MCF 10A (cell line): ENCODE measurements around the gene EGFL7. TPM values are rescaled to one million over a fixed set of nuclear protein-coding genes. Genes with fewer than 3 reads are reported as not detected.

Experiments
- BruUV-seq: library from RNA; stranded (reverse); fragments of 400-500 nt; replicated peaks from 2 replicates; lab custom pipeline; 2021; lab: Mats Ljungman, UMichigan
- CTCF ChIA-PET: fragments of 300-600 bp; sonication (Branson Sonifier 250); formaldehyde crosslinking; extraction: SDS; loops from one replicate; lab custom pipeline; 2021; ENCODE audit warnings: antibody characterized with exemption, inconsistent platforms; lab: Yijun Ruan, JAX
- POLR2A ChIA-PET: fragments of 300-600, 350-650 bp; sonication (Branson Sonifier 250); formaldehyde crosslinking; extraction: SDS; loops from one replicate; lab custom pipeline; 2020; ENCODE audit warnings: antibody characterized with exemption, inconsistent platforms; lab: Yijun Ruan, JAX
- DNase-seq: peaks from one replicate; pipeline ENCODE4 v3.0.0-alpha.2; 2018; ENCODE audit not compliant: unreplicated experiment
- H3K27ac Mint-ChIP-seq: one replicate; pipeline ENCODE4 v1.8.0; 2022; ENCODE audit warnings: mild to moderate bottlenecking, low read depth, mixed read lengths; ENCODE audit not compliant: unreplicated experiment
- H3K27me3 Mint-ChIP-seq: one replicate; pipeline ENCODE4 v1.8.0; 2022; ENCODE audit warnings: mixed read lengths; ENCODE audit not compliant: insufficient read depth, unreplicated experiment
- H3K36me3 Mint-ChIP-seq: one replicate; pipeline ENCODE4 v1.8.0; 2022; ENCODE audit warnings: mild to moderate bottlenecking, moderate library complexity, mixed read lengths; ENCODE audit not compliant: insufficient read depth, unreplicated experiment
- H3K4me1 Mint-ChIP-seq: one replicate; pipeline ENCODE4 v1.8.0; 2022; ENCODE audit warnings: mixed read lengths; ENCODE audit not compliant: insufficient read depth, unreplicated experiment
- H3K4me3 Mint-ChIP-seq: one replicate; pipeline ENCODE4 v1.8.0; 2022; ENCODE audit warnings: mild to moderate bottlenecking, moderate library complexity, mixed read lengths; ENCODE audit not compliant: unreplicated experiment
- H3K9me3 Mint-ChIP-seq: one replicate; pipeline ENCODE4 v1.8.0; 2022; ENCODE audit warnings: mixed read lengths; ENCODE audit not compliant: unreplicated experiment
- intact Hi-C: fragments of 100-400 bp; cut with micrococcal nuclease; formaldehyde crosslinking; loops from 2 replicates; pipeline ENCODE4 v1.14.1; 2022
- total RNA-seq: library from RNA; stranded (reverse); gene quantifications from 2 replicates; pipeline ENCODE4 v1.2.3, GENCODE V29; 2022
- TF ChIP-seq, protein P1 (sequence below): fragments of 200-600 bp; IDR thresholded peaks from one replicate; pipeline ENCODE4 v1.8.0; 2022; ENCODE audit warnings: antibody characterized with exemption, mild to moderate bottlenecking; ENCODE audit not compliant: unreplicated experiment

The EGFL7 gene
- total RNA-seq, 1 experiment from 2014 or later, result 3.9 TPM

DNA sequence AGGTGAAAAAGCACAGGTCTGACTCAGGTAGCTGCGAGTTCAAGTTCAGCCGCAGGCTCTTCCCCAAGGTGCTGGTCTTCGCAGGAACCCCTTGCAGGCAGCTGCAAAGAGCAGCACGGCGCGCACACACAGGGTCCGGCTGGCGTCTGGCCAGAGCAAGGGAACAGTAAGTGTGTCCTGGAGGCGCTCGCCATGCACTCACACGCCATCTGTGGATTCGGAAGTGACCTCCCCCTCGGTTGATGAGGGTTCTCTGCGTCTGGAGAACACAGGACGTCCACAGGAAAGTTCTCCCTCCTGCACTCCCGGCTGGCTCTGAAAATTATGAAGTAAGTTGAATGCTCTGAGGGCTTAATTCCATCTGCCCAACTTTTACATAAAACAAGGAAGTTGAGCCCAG lies 14.0 kb upstream of the EGFL7 start:
- intact Hi-C loops, result no loop called here
- CTCF ChIA-PET, result no interaction called here
- no peak overlapping the region for H3K27ac Mint-ChIP-seq

DNA sequence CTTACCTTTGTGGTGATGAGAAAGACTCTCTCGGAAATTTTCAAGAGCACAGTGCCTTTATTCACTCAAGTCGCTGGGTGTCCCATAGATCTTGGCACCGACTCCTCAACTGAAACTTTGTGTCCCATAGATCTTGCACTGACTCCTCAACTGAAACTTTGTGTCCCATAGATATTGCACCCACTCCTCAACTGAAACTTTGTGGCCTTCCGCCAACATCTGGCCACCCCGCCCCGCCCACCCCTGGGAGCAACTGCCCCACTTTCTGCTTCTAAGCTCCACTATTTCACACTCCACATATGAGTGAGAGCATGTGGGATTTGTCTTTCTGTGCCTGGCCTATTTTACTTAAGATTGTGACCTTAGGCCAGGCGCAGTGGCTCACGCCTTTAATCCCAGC lies 12.7 kb upstream of the EGFL7 start:
- intact Hi-C loops, result no loop called here
- no TSS peak for BruUV-seq
- ChIA-PET POLR2A (no interaction called here), CTCF (no interaction called here)
- H3K4me1 Mint-ChIP-seq, result no peaks in the 10 kb centered on the region
- H3K36me3 Mint-ChIP-seq, result no peaks in the 10 kb centered on the region
- TF ChIP-seq, protein P1, sequence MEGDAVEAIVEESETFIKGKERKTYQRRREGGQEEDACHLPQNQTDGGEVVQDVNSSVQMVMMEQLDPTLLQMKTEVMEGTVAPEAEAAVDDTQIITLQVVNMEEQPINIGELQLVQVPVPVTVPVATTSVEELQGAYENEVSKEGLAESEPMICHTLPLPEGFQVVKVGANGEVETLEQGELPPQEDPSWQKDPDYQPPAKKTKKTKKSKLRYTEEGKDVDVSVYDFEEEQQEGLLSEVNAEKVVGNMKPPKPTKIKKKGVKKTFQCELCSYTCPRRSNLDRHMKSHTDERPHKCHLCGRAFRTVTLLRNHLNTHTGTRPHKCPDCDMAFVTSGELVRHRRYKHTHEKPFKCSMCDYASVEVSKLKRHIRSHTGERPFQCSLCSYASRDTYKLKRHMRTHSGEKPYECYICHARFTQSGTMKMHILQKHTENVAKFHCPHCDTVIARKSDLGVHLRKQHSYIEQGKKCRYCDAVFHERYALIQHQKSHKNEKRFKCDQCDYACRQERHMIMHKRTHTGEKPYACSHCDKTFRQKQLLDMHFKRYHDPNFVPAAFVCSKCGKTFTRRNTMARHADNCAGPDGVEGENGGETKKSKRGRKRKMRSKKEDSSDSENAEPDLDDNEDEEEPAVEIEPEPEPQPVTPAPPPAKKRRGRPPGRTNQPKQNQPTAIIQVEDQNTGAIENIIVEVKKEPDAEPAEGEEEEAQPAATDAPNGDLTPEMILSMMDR, result no peak
- H3K4me3 Mint-ChIP-seq, result no peak overlapping the region
- no peaks in the 10 kb centered on the region for H3K27me3 Mint-ChIP-seq
- H3K9me3 Mint-ChIP-seq, result no peaks in the 10 kb centered on the region
- DNase-seq, result no peak
- no peak overlapping the region for H3K27ac Mint-ChIP-seq

More for the DNA sequence above, 14.0 kb upstream of the EGFL7 start:
- POLR2A ChIA-PET, result no interaction called here
- H3K4me3 Mint-ChIP-seq, result no peak overlapping the region
- no peaks in the 10 kb centered on the region for H3K36me3 Mint-ChIP-seq
- no peaks in the 10 kb centered on the region for H3K4me1 Mint-ChIP-seq
- DNase-seq, result no peak
- BruUV-seq, result no TSS peak
- no peaks in the 10 kb centered on the region for H3K27me3 Mint-ChIP-seq
- no peaks in the 10 kb centered on the region for H3K9me3 Mint-ChIP-seq
- TF ChIP-seq, protein P1, result no peak

DNA sequence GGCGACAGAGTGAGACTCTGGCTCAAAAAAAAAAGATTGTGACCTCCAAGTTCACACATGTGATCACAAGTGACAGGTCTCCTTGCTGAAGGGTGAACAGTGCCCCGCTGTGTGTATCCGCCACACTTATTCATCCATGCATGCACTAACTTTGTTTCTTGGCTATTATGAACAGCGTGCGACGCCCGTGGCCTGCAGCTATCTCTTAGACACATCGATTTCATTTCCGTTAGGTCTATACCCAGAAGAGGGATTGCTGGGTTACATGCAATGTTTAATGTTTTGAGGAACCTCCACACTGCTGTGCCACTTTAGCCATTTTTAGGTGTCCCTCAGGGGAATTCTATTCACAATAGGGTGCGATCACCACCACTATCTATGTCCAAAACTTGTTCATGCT lies 12.1 kb upstream of the EGFL7 start:
- BruUV-seq, result no TSS peak
- Mint-ChIP-seq H3K4me1 (no peaks in the 10 kb centered on the region), H3K27ac (no peak overlapping the region), H3K27me3 (no peaks in the 10 kb centered on the region), H3K9me3 (no peaks in the 10 kb centered on the region), H3K4me3 (no peak overlapping the region), H3K36me3 (no peaks in the 10 kb centered on the region)
- POLR2A ChIA-PET, result no interaction called here
- CTCF ChIA-PET, result interaction anchor here (0.6 kb wide), 1 partner anchor 180 kb away, joined by 4 read pairs; no protein-coding TSS in a partner anchor
- TF ChIP-seq, protein P1, result no peak
- intact Hi-C loops, result no loop called here
- DNase-seq, result no peak

DNA sequence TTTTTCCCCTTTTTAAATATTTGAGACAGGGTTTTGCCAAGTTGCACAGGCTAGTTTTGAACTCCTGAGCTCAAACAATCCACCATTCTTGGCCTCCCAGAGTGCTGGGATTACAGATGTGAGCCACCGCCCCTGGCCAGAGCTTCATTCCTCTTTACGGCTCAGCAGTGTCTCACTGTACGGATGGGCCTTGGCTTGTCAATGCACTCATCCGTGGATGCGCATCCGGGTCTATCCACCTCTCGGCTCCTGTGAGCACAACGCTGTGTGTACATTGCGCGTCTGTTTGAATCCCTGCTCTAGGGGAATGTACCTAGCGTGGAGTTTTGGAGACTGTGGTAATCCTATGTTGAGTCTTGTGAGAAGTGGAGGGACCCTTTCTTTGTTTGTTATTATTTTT lies 10.9 kb upstream of the EGFL7 start:
- Mint-ChIP-seq H3K4me3 (no peak overlapping the region), H3K36me3 (no peaks in the 10 kb centered on the region), H3K27me3 (no peaks in the 10 kb centered on the region), H3K27ac (no peak overlapping the region), H3K4me1 (no peaks in the 10 kb centered on the region), H3K9me3 (no peaks in the 10 kb centered on the region)
- BruUV-seq, result no TSS peak
- intact Hi-C loops, result no loop called here
- ChIA-PET CTCF (interaction anchor here (0.6 to 0.7 kb wide), 2 partner anchors 22 to 368 kb away, joined by 3 to 4 read pairs; no protein-coding TSS in a partner anchor), POLR2A (no interaction called here)
- TF ChIP-seq, protein P1, result no peak
- DNase-seq, result no peak
